Caco-2 (cell line): ENCODE data around the gene TRIO. TPM values are rescaled to one million over a fixed set of nuclear protein-coding genes. Genes with fewer than 3 reads are reported as not detected.
A peak's percentile ranks its signal among the peaks of the same experiment; 100 is the strongest.

ENCODE experiments used
- BruUV-seq: library from RNA; stranded (reverse); fragments of 400-500 nt; replicated peaks from 2 replicates; lab custom pipeline; 2021; lab: Mats Ljungman, UMichigan
- CTCF ChIA-PET: fragments of 300-600 bp; sonication (Branson Sonifier 250); formaldehyde crosslinking; loops from one replicate; lab custom pipeline; 2022; ENCODE audit warnings: antibody characterized with exemption; lab: Charles Lee
- POLR2A ChIA-PET: fragments of 300-600 bp; sonication (Branson Sonifier 250); formaldehyde crosslinking; loops from one replicate; lab custom pipeline; 2022; ENCODE audit warnings: antibody characterized with exemption; lab: Charles Lee
- DNase-seq, 2 experiments: peaks; one replicate each; pipeline versions ENCODE4 v3.0.0 to v3.0.0-alpha.2; 2020 to 2022
- H3K27me3 ChIP-seq: replicated peaks from 2 replicates; pipeline ENCODE4 v1.6.0; 2011; ENCODE audit warnings: low read length; ENCODE audit not compliant: control insufficient read depth, insufficient read depth
- H3K36me3 ChIP-seq: 2 replicates; pipeline ENCODE4 v1.5.1; 2011; ENCODE audit warnings: low read length; ENCODE audit not compliant: control insufficient read depth, insufficient read depth
- H3K4me1 ChIP-seq: fragments of 250-450 bp; sonication (Bioruptor Pico); 2 replicates; pipeline ENCODE4 v1.5.1; 2020; ENCODE audit warnings: mild to moderate bottlenecking
- H3K4me3 ChIP-seq: 2 replicates; pipeline ENCODE4 v1.5.1; 2011; ENCODE audit warnings: low read depth, mild to moderate bottlenecking, control low read depth, low read length
- H3K9me3 ChIP-seq: fragments of 250-450 bp; sonication (Bioruptor Pico); 2 replicates; pipeline ENCODE4 v1.5.1; 2020; ENCODE audit warnings: mild to moderate bottlenecking, moderate library complexity
- H3K27ac Mint-ChIP-seq: one replicate; pipeline ENCODE4 v1.8.0; 2022; ENCODE audit warnings: mixed read lengths; ENCODE audit not compliant: unreplicated experiment
- H3K27me3 Mint-ChIP-seq: one replicate; pipeline ENCODE4 v1.8.0; 2022; ENCODE audit warnings: mixed read lengths; ENCODE audit not compliant: insufficient read depth, unreplicated experiment
- H3K36me3 Mint-ChIP-seq: one replicate; pipeline ENCODE4 v1.8.0; 2022; ENCODE audit warnings: mild to moderate bottlenecking, mixed read lengths; ENCODE audit not compliant: insufficient read depth, unreplicated experiment
- H3K4me1 Mint-ChIP-seq: one replicate; pipeline ENCODE4 v1.8.0; 2022; ENCODE audit warnings: low read depth, mixed read lengths; ENCODE audit not compliant: unreplicated experiment
- H3K4me3 Mint-ChIP-seq: one replicate; pipeline ENCODE4 v1.8.0; 2022; ENCODE audit warnings: mild to moderate bottlenecking, moderate library complexity, mixed read lengths; ENCODE audit not compliant: unreplicated experiment
- H3K9me3 Mint-ChIP-seq: one replicate; pipeline ENCODE4 v1.8.0; 2022; ENCODE audit warnings: mixed read lengths; ENCODE audit not compliant: unreplicated experiment
- intact Hi-C: fragments of 100-400 bp; cut with micrococcal nuclease; formaldehyde crosslinking; loops from one replicate; pipeline ENCODE4 v1.10.0; 2022; ENCODE audit not compliant: unreplicated experiment
- total RNA-seq: library from RNA; stranded (reverse); gene quantifications from 2 replicates; pipeline ENCODE4 v1.2.3, GENCODE V29; 2022
- TF ChIP-seq, protein P1 (sequence below), 2 experiments: fragments of 200-600 bp in 1 of 2; IDR thresholded peaks; 1 replicate in 1 of 2; 2 replicates in 1 of 2; pipeline versions ENCODE4 v1.5.1 to v1.8.0; 2011 to 2022; ENCODE audit warnings: antibody characterized with exemption in 1 of 2, control low read depth in 1 of 2, inconsistent platforms in 1 of 2, low read depth in 1 of 2, low read length in 1 of 2, mild to moderate bottlenecking in 1 of 2, moderate library complexity in 1 of 2; ENCODE audit not compliant: insufficient read depth in 1 of 2, severe bottlenecking in 1 of 2, unreplicated experiment in 1 of 2

The TRIO gene
- total RNA-seq, 1 experiment from 2014 or later: 92.0 TPM

DNA sequence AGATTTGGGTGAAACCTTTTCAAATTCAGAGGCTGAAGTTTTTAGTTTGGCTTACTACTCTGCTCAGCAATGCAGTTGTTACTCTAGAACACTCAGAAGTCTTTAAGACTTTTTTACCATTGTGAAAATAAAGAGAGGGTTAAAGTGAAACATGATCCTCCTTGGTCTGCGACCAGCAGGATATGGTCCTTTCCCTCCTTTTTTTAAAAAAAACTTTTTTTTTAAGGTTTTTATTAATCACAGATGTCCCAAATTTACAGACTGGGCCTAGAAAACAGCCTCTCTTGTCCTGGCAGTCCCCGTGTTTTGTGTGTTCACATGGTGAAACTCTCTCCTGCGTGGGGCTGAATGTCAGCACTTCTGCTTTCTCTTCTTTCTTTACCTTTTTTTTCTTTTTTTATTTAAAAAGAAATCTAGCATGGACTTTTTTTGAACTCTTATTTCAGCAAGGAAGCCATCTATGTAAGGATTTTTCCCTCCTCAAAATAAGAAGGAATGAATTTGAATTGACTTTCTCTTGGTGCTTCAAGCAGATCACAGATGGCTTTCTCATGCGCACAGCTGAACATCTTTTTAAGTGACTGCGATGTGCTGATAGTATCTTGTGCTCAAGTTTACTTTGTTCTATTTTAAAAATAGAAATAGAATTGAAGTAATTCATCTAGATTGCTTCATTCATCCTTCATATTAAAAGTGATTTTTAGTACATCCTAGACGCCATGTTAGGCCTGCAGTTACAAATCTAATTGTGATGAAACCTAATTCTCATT lies 309.7 kb downstream of the TRIO start:
- Mint-ChIP-seq H3K9me3 (no peaks in the 10 kb centered on the region), H3K36me3 (peaks cover 31% of the 10 kb centered on the region), H3K27me3 (no peaks in the 10 kb centered on the region), H3K4me1 (peaks cover 6% of the 10 kb centered on the region), H3K27ac (no peak overlapping the region), H3K4me3 (no peak overlapping the region)
- Histone ChIP-seq H3K36me3 (0 out of 2 replicates have a peak, but pooled peaks cover 2% of the 10 kb centered on the region), H3K4me1 (peaks cover 15% of the 10 kb centered on the region), H3K27me3 (no peaks in the 10 kb centered on the region), H3K4me3 (no peak overlapping the region), H3K9me3 (no peaks in the 10 kb centered on the region)
- intact Hi-C loops: no loop called here
- no TSS peak for BruUV-seq
- CTCF ChIA-PET: no interaction called here
- DNase-seq: no peak
- POLR2A ChIA-PET: no interaction called here
- TF ChIP-seq, protein P1, sequence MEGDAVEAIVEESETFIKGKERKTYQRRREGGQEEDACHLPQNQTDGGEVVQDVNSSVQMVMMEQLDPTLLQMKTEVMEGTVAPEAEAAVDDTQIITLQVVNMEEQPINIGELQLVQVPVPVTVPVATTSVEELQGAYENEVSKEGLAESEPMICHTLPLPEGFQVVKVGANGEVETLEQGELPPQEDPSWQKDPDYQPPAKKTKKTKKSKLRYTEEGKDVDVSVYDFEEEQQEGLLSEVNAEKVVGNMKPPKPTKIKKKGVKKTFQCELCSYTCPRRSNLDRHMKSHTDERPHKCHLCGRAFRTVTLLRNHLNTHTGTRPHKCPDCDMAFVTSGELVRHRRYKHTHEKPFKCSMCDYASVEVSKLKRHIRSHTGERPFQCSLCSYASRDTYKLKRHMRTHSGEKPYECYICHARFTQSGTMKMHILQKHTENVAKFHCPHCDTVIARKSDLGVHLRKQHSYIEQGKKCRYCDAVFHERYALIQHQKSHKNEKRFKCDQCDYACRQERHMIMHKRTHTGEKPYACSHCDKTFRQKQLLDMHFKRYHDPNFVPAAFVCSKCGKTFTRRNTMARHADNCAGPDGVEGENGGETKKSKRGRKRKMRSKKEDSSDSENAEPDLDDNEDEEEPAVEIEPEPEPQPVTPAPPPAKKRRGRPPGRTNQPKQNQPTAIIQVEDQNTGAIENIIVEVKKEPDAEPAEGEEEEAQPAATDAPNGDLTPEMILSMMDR (IDR thresholded peaks at IDR 0.05; ENCODE audit: insufficient read depth in 1 of 2, low read depth in 1 of 2, low read length in 1 of 2, severe bottlenecking in 1 of 2, unreplicated experiment in 1 of 2): no peak

DNA sequence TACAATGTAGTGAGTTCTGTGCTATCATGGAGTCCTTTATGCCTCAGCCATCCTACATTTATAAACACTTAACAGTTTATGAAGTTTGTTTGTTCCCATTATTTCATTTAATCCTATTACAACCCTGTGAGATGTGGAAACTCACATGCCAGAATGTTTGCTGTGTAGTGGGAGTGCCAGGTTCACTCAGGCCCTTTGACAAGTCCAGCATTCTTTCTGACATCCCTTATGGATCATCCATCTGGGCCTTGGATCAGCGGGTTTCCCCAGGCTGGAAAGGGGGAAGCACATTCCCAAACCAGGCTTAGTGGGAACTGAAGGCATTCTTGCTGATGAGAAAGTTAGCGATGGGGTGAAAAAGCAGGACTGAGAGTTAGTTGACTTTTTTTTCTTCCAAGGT lies 310.3 kb downstream of the TRIO start:
- intact Hi-C loops: no loop called here
- DNase-seq: no peak
- POLR2A ChIA-PET: no interaction called here
- Histone ChIP-seq H3K4me3 (no peak overlapping the region), H3K9me3 (no peaks in the 10 kb centered on the region), H3K27me3 (no peaks in the 10 kb centered on the region), H3K36me3 (0 out of 2 replicates have a peak, but pooled peaks cover 2% of the 10 kb centered on the region), H3K4me1 (peaks cover 15% of the 10 kb centered on the region)
- TF ChIP-seq, protein P1 (IDR thresholded peaks at IDR 0.05; ENCODE audit: insufficient read depth in 1 of 2, low read depth in 1 of 2, low read length in 1 of 2, severe bottlenecking in 1 of 2, unreplicated experiment in 1 of 2): no peak
- no peaks in the 10 kb centered on the region for H3K27me3 Mint-ChIP-seq
- peaks cover 31% of the 10 kb centered on the region for H3K36me3 Mint-ChIP-seq
- H3K4me3 Mint-ChIP-seq: no peak overlapping the region
- peaks cover 12% of the 10 kb centered on the region for H3K4me1 Mint-ChIP-seq
- CTCF ChIA-PET: no interaction called here
- H3K9me3 Mint-ChIP-seq: no peaks in the 10 kb centered on the region
- peak overlapping the region; percentile 57 for H3K27ac Mint-ChIP-seq
- no TSS peak for BruUV-seq

DNA sequence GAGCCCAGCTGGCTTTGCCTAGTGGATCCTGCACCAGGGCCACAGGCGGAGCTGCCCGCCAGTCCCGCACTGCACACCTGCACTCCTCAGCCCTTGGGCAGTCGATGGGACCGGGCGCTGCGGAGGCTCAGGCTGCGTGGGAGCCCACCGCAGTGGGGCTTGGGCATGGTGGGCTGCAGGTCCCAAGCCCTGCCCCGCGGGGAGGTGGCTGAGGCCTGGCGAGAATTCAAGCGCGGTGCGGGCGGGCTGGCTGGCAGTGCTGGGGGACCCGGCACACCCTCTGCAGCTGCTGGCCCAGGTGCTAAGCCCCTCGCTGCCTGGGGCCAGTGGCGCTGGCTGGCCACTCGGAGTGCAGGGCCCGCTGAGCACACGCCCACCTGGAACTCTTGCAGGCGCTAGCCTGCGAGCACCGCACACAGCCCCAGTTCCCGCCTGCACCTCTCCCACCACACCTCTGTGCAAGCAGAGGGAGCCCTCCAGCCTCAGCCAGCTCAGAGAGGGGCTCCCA lies 312.7 kb downstream of the TRIO start:
- DNase-seq: no peak
- POLR2A ChIA-PET: no interaction called here
- peaks cover 3% of the 10 kb centered on the region; the same call in 1 of the 2 replicates for H3K36me3 ChIP-seq

More for the DNA sequence above, 312.7 kb downstream of the TRIO start:
- Histone ChIP-seq H3K9me3 (no peaks in the 10 kb centered on the region), H3K4me3 (no peak overlapping the region), H3K4me1 (peaks cover 15% of the 10 kb centered on the region), H3K27me3 (no peaks in the 10 kb centered on the region)
- Mint-ChIP-seq H3K27ac (peak overlapping the region; percentile 85), H3K27me3 (no peaks in the 10 kb centered on the region), H3K36me3 (peaks cover 46% of the 10 kb centered on the region), H3K9me3 (no peaks in the 10 kb centered on the region), H3K4me3 (no peak overlapping the region), H3K4me1 (peaks cover 13% of the 10 kb centered on the region)
- no TSS peak for BruUV-seq
- CTCF ChIA-PET: interaction anchor here (1.2 kb wide), 1 partner anchor 126 kb away, joined by 3 read pairs; the partner anchor contains the start of gene OTULINL
- intact Hi-C loops: no loop called here
- TF ChIP-seq, protein P1 (IDR thresholded peaks at IDR 0.05; ENCODE audit: insufficient read depth in 1 of 2, low read depth in 1 of 2, low read length in 1 of 2, severe bottlenecking in 1 of 2, unreplicated experiment in 1 of 2): no peak
